ENCODE data around the gene C2orf49. TPM values are rescaled to one million over a fixed set of nuclear protein-coding genes. Genes with fewer than 3 reads are reported as not detected.

Gene C2orf49
- total and polyA plus RNA-seq, 10 of the 15 experiments (the other 5 are each of a cell fraction or from before 2014, with no cell fraction given) = 7.2 to 24.2 (median 15.5) TPM

DNA sequence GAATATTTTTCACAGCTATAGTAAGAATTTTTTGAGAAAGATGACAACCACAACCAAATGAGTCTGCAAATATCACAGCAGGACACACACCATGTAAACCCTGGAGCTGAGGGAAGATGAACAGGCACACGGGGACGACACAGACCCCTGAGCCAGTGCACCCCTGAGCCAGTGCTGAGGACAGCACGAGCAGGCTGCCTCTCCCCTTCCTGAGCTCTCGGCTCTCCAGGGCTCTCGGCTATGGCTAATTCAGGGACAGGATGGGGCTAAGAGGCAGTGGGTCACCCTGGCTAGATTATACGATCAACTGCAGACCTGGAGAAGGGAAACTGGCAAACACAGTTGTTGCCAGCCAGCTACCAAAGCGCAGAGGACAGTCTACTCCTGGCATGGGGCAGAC lies 49.2 kb upstream of the C2orf49 start:
- POLR2A ChIA-PET = interaction anchor here (0.9 kb wide), 1 partner anchor 41 kb away, joined by 3 read pairs; no protein-coding TSS in a partner anchor
- RAD21 ChIA-PET (ENCODE audit: unreplicated experiment) = interaction anchor here (1.0 to 1.8 kb wide), 4 partner anchors 40 to 173 kb away, joined by 3 to 8 read pairs (median 4); partner anchors contain the start of gene C2orf49
- no TSS peak for BruUV-seq (replicated peaks)
- Histone ChIP-seq H2AFZ (ENCODE audit: control insufficient read depth, low read depth, low read length) (no peak overlapping the region), H4K20me1 (ENCODE audit: control insufficient read depth, insufficient read depth) (no peaks in the 10 kb centered on the region), H3K79me2 (ENCODE audit: control insufficient read depth, insufficient read depth, low read length) (no peaks in the 10 kb centered on the region), H3K36me3 (ENCODE audit: control insufficient read depth in 2 of 2, insufficient read depth in 2 of 2, low read length in 1 of 2) (peaks cover 16 to 35% of the 10 kb centered on the region in 2 experiments), H3K9ac (ENCODE audit: control insufficient read depth, insufficient read depth, low read length) (no peak overlapping the region), H3K4me3 (no peak overlapping the region), H3K27me3 (replicated peaks in 1 of 2; ENCODE audit: control insufficient read depth in 2 of 2, insufficient read depth in 2 of 2, low read length in 1 of 2) (no peaks in the 10 kb centered on the region), H3K4me1 (ENCODE audit: control insufficient read depth, insufficient read depth, low read length) (no peaks in the 10 kb centered on the region), H3K9me3 (replicated peaks; ENCODE audit: control insufficient read depth, insufficient read depth, low read length) (no peaks in the 10 kb centered on the region), H3K4me2 (ENCODE audit: control insufficient read depth, insufficient read depth) (no peak overlapping the region), H3K27ac (ENCODE audit: control insufficient read depth, insufficient read depth) (no peak overlapping the region)
- in situ Hi-C loops (cut with MboI) (no loop called here), intact Hi-C loops (cut with micrococcal nuclease; ENCODE audit: unreplicated experiment) (no loop called here)
- WGBS (ENCODE audit: insufficient coverage, insufficient replicate concordance, low lambda C conversion rate, missing lambda C conversion rate) = 99% methylated on average over 7 of the region's 7 CpGs
- CTCF ChIA-PET = interaction anchor here (0.6 to 1.7 kb wide), 20 partner anchors 9 to 817 kb away, joined by 3 to 9 read pairs (median 3); no protein-coding TSS in a partner anchor
- ATAC-seq (no peak), FAIRE-seq (no peak), DNase-seq (ENCODE audit: low read depth, low spot score) (no peak)
- SMC1A ChIA-PET (ENCODE audit: uncharacterized antibody, unreplicated experiment) = interaction anchor here (0.7 to 1.5 kb wide), 4 partner anchors 23 to 59 kb away, joined by 3 to 4 read pairs (median 4); no protein-coding TSS in a partner anchor
- TF ChIP-seq, protein P1, sequence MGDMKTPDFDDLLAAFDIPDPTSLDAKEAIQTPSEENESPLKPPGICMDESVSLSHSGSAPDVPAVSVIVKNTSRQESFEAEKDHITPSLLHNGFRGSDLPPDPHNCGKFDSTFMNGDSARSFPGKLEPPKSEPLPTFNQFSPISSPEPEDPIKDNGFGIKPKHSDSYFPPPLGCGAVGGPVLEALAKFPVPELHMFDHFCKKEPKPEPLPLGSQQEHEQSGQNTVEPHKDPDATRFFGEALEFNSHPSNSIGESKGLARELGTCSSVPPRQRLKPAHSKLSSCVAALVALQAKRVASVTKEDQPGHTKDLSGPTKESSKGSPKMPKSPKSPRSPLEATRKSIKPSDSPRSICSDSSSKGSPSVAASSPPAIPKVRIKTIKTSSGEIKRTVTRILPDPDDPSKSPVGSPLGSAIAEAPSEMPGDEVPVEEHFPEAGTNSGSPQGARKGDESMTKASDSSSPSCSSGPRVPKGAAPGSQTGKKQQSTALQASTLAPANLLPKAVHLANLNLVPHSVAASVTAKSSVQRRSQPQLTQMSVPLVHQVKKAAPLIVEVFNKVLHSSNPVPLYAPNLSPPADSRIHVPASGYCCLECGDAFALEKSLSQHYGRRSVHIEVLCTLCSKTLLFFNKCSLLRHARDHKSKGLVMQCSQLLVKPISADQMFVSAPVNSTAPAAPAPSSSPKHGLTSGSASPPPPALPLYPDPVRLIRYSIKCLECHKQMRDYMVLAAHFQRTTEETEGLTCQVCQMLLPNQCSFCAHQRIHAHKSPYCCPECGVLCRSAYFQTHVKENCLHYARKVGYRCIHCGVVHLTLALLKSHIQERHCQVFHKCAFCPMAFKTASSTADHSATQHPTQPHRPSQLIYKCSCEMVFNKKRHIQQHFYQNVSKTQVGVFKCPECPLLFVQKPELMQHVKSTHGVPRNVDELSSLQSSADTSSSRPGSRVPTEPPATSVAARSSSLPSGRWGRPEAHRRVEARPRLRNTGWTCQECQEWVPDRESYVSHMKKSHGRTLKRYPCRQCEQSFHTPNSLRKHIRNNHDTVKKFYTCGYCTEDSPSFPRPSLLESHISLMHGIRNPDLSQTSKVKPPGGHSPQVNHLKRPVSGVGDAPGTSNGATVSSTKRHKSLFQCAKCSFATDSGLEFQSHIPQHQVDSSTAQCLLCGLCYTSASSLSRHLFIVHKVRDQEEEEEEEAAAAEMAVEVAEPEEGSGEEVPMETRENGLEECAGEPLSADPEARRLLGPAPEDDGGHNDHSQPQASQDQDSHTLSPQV (IDR thresholded peaks at IDR 0.05) = no peak
- no peak for TF ChIP-seq MYC (IDR thresholded peaks at IDR 0.05; ENCODE audit: insufficient read depth, insufficient read length, insufficient replicate concordance, low read length, severe bottlenecking)
- TF ChIP-seq TARDBP (IDR thresholded peaks at IDR 0.05; ENCODE audit: borderline replicate concordance) = no peak
- TF ChIP-seq MYB (IDR thresholded peaks at IDR 0.05; ENCODE audit: borderline replicate concordance, low read depth, low read length) = no peak
- TF ChIP-seq, protein P2, sequence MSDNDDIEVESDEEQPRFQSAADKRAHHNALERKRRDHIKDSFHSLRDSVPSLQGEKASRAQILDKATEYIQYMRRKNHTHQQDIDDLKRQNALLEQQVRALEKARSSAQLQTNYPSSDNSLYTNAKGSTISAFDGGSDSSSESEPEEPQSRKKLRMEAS (IDR thresholded peaks at IDR 0.05; ENCODE audit: low read depth, low read length) = no peak
- no peak for TF ChIP-seq RAD21 (IDR thresholded peaks at IDR 0.05; ENCODE audit: insufficient read depth, low read depth, low read length)
- no peak for TF ChIP-seq MTA2 (IDR thresholded peaks at IDR 0.05; ENCODE audit: low read depth)
- TF ChIP-seq EED (IDR thresholded peaks at IDR 0.05; ENCODE audit: low read depth) = no peak
- no peak for TF ChIP-seq NFYB (IDR thresholded peaks at IDR 0.05; ENCODE audit: insufficient read depth, low read depth, low read length)
- TF ChIP-seq, protein P3, sequence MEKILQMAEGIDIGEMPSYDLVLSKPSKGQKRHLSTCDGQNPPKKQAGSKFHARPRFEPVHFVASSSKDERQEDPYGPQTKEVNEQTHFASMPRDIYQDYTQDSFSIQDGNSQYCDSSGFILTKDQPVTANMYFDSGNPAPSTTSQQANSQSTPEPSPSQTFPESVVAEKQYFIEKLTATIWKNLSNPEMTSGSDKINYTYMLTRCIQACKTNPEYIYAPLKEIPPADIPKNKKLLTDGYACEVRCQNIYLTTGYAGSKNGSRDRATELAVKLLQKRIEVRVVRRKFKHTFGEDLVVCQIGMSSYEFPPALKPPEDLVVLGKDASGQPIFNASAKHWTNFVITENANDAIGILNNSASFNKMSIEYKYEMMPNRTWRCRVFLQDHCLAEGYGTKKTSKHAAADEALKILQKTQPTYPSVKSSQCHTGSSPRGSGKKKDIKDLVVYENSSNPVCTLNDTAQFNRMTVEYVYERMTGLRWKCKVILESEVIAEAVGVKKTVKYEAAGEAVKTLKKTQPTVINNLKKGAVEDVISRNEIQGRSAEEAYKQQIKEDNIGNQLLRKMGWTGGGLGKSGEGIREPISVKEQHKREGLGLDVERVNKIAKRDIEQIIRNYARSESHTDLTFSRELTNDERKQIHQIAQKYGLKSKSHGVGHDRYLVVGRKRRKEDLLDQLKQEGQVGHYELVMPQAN (conservative IDR thresholded peaks at IDR 0.05) = no peak
- no peak for TF ChIP-seq STAT3 (IDR thresholded peaks at IDR 0.05; ENCODE audit: low read depth, low read length)
- TF ChIP-seq, protein P4, sequence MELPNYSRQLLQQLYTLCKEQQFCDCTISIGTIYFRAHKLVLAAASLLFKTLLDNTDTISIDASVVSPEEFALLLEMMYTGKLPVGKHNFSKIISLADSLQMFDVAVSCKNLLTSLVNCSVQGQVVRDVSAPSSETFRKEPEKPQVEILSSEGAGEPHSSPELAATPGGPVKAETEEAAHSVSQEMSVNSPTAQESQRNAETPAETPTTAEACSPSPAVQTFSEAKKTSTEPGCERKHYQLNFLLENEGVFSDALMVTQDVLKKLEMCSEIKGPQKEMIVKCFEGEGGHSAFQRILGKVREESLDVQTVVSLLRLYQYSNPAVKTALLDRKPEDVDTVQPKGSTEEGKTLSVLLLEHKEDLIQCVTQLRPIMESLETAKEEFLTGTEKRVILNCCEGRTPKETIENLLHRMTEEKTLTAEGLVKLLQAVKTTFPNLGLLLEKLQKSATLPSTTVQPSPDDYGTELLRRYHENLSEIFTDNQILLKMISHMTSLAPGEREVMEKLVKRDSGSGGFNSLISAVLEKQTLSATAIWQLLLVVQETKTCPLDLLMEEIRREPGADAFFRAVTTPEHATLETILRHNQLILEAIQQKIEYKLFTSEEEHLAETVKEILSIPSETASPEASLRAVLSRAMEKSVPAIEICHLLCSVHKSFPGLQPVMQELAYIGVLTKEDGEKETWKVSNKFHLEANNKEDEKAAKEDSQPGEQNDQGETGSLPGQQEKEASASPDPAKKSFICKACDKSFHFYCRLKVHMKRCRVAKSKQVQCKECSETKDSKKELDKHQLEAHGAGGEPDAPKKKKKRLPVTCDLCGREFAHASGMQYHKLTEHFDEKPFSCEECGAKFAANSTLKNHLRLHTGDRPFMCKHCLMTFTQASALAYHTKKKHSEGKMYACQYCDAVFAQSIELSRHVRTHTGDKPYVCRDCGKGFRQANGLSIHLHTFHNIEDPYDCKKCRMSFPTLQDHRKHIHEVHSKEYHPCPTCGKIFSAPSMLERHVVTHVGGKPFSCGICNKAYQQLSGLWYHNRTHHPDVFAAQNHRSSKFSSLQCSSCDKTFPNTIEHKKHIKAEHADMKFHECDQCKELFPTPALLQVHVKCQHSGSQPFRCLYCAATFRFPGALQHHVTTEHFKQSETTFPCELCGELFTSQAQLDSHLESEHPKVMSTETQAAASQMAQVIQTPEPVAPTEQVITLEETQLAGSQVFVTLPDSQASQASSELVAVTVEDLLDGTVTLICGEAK (IDR thresholded peaks at IDR 0.05; ENCODE audit: borderline replicate concordance) = no peak

Data from GM12878 (cell line).